SK-N-SH treated with all-trans-retinoic acid at 6 μM for 48 hours (cell line): ENCODE measurements around the gene C19orf53.

ENCODE experiments used
- ARNTL ChIP-seq: fragments of 450-650 bp; formaldehyde crosslinking; IDR thresholded peaks from 2 replicates; pipeline ENCODE4 v1.5.0; 2020; ENCODE audit warnings: low read depth, mild to moderate bottlenecking, moderate library complexity, borderline replicate concordance
- BACH2 ChIP-seq: fragments of 250-450 bp; sonication (Bioruptor Pico); IDR thresholded peaks from 2 replicates; pipeline ENCODE4 v1.9.0; 2021; ENCODE audit warnings: mild to moderate bottlenecking, borderline replicate concordance
- CSDC2 ChIP-seq: fragments of 250-450 bp; sonication (Bioruptor Pico); IDR thresholded peaks from 2 replicates; pipeline ENCODE4 v1.5.0; 2020; ENCODE audit warnings: mild to moderate bottlenecking, moderate library complexity
- GLIS3 ChIP-seq: fragments of 250-450 bp; sonication (Bioruptor Pico); IDR thresholded peaks from 2 replicates; pipeline ENCODE4 v1.5.0; 2020; ENCODE audit warnings: mild to moderate bottlenecking, moderate library complexity
- ISL1 ChIP-seq: fragments of 250-450 bp; sonication (Bioruptor Pico); IDR thresholded peaks from 2 replicates; pipeline ENCODE4 v2.1.2; 2022; ENCODE audit warnings: mild to moderate bottlenecking, moderate library complexity
- OSR1 ChIP-seq: fragments of 250-450 bp; sonication (Bioruptor Pico); IDR thresholded peaks from 2 replicates; pipeline ENCODE4 v1.8.0; 2022; ENCODE audit warnings: moderate library complexity, mild to moderate bottlenecking, inconsistent platforms
- PATZ1 ChIP-seq: fragments of 250-450 bp; sonication (Bioruptor Pico); IDR thresholded peaks from 2 replicates; pipeline ENCODE4 v1.8.0; 2020; ENCODE audit warnings: mild to moderate bottlenecking, moderate library complexity, borderline replicate concordance
- ZFP3 ChIP-seq: fragments of 250-450 bp; sonication (Bioruptor Pico); IDR thresholded peaks from 2 replicates; pipeline ENCODE4 v1.5.0; 2020; ENCODE audit warnings: mild to moderate bottlenecking, moderate library complexity
- ZFP30 ChIP-seq: fragments of 450-650 bp; formaldehyde crosslinking; IDR thresholded peaks from 2 replicates; pipeline ENCODE4 v1.5.0; 2022; ENCODE audit warnings: mild to moderate bottlenecking, moderate library complexity
- ZNF565 ChIP-seq: fragments of 450-650 bp; formaldehyde crosslinking; conservative IDR thresholded peaks from 2 replicates; pipeline ENCODE4 v1.5.0; 2020; ENCODE audit warnings: low read depth, mild to moderate bottlenecking, moderate library complexity
- ZNF70 ChIP-seq: fragments of 450-650 bp; formaldehyde crosslinking; IDR thresholded peaks from 2 replicates; pipeline ENCODE4 v1.5.0; 2020; ENCODE audit warnings: mild to moderate bottlenecking, moderate library complexity
- TF ChIP-seq, protein P1 (sequence below): fragments of 250-450 bp; sonication (Bioruptor Pico); IDR thresholded peaks from 2 replicates; pipeline ENCODE4 v1.5.0; 2020; ENCODE audit warnings: mild to moderate bottlenecking, moderate library complexity
- TF ChIP-seq, protein P2 (sequence below): fragments of 250-450 bp; sonication (Bioruptor Pico); IDR thresholded peaks from 2 replicates; pipeline ENCODE4 v1.8.0; 2021; ENCODE audit warnings: low read depth, mild to moderate bottlenecking, moderate library complexity, borderline replicate concordance
- TF ChIP-seq, protein P3 (sequence below): fragments of 250-450 bp; sonication (Bioruptor Pico); IDR thresholded peaks from 2 replicates; pipeline ENCODE4 v1.5.1; 2020; ENCODE audit warnings: low read depth, mild to moderate bottlenecking, moderate library complexity

DNA sequence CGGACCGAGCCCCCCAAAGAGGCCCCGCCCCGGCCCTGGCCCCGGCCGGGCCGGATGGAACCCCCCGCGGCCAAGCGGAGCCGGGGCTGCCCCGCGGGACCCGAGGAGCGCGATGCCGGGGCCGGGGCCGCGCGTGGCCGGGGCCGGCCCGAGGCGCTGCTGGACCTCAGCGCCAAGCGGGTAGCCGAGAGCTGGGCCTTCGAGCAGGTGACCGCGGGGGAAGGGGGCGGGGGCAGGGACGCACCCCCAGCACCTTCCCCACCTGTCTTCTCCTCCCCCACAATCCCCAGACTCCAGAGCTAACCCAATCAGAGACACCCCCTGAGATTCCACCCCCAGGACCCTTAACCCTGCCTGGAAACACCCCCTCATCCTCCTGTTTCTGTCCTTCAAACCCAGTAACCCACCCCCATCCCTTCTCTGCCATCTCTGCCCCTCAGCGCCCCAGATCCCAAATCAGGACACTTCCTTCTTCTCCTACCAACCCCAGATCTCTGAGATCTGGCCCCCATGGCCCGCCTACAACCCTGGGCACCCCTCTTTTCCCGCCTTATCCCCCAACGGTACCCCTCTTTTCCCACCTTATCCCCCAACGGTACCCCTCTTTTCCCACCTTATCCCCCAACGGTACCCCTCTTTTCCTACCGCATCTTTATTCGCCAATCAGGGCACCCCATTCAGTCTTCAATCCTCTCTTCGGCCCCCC lies 21.5 kb downstream of the C19orf53 start:
- TF ChIP-seq, protein P1, sequence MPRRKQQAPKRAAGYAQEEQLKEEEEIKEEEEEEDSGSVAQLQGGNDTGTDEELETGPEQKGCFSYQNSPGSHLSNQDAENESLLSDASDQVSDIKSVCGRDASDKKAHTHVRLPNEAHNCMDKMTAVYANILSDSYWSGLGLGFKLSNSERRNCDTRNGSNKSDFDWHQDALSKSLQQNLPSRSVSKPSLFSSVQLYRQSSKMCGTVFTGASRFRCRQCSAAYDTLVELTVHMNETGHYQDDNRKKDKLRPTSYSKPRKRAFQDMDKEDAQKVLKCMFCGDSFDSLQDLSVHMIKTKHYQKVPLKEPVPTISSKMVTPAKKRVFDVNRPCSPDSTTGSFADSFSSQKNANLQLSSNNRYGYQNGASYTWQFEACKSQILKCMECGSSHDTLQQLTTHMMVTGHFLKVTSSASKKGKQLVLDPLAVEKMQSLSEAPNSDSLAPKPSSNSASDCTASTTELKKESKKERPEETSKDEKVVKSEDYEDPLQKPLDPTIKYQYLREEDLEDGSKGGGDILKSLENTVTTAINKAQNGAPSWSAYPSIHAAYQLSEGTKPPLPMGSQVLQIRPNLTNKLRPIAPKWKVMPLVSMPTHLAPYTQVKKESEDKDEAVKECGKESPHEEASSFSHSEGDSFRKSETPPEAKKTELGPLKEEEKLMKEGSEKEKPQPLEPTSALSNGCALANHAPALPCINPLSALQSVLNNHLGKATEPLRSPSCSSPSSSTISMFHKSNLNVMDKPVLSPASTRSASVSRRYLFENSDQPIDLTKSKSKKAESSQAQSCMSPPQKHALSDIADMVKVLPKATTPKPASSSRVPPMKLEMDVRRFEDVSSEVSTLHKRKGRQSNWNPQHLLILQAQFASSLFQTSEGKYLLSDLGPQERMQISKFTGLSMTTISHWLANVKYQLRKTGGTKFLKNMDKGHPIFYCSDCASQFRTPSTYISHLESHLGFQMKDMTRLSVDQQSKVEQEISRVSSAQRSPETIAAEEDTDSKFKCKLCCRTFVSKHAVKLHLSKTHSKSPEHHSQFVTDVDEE (CRISPR knock-in tag) = no peak
- TF ChIP-seq BACH2 (no peak), ZFP3 (CRISPR knock-in tag) (no peak), ZNF565 (CRISPR knock-in tag) (no peak), CSDC2 (no peak), ZFP30 (CRISPR knock-in tag) (no peak), ZNF70 (CRISPR knock-in tag) (no peak), ISL1 (CRISPR knock-in tag) (no peak), OSR1 (CRISPR knock-in tag) (no peak), GLIS3 (no peak), ARNTL (CRISPR knock-in tag) (no peak), PATZ1 (CRISPR knock-in tag) (no peak)
- TF ChIP-seq, protein P2, sequence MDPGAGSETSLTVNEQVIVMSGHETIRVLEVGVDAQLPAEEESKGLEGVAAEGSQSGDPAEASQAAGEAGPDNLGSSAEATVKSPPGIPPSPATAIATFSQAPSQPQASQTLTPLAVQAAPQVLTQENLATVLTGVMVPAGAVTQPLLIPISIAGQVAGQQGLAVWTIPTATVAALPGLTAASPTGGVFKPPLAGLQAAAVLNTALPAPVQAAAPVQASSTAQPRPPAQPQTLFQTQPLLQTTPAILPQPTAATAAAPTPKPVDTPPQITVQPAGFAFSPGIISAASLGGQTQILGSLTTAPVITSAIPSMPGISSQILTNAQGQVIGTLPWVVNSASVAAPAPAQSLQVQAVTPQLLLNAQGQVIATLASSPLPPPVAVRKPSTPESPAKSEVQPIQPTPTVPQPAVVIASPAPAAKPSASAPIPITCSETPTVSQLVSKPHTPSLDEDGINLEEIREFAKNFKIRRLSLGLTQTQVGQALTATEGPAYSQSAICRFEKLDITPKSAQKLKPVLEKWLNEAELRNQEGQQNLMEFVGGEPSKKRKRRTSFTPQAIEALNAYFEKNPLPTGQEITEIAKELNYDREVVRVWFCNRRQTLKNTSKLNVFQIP (CRISPR knock-in tag) = no peak
- TF ChIP-seq, protein P3, sequence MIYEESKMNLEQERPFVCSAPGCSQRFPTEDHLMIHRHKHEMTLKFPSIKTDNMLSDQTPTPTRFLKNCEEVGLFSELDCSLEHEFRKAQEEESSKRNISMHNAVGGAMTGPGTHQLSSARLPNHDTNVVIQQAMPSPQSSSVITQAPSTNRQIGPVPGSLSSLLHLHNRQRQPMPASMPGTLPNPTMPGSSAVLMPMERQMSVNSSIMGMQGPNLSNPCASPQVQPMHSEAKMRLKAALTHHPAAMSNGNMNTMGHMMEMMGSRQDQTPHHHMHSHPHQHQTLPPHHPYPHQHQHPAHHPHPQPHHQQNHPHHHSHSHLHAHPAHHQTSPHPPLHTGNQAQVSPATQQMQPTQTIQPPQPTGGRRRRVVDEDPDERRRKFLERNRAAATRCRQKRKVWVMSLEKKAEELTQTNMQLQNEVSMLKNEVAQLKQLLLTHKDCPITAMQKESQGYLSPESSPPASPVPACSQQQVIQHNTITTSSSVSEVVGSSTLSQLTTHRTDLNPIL (CRISPR knock-in tag) = no peak
